Activated naive CD4-positive, alpha-beta T cell treated with anti-CD3 and anti-CD28 coated beads for 36 hours (primary cell): Measurements from ENCODE around the gene TUBGCP2. TPM values are rescaled to one million over a fixed set of nuclear protein-coding genes. Genes with fewer than 3 reads are reported as not detected.

Experiments
- CTCF ChIA-PET: fragments of 350-600 bp; sonication (Branson Sonifier 250); formaldehyde crosslinking; loops from one replicate; lab custom pipeline; 2021; ENCODE audit warnings: antibody characterized with exemption; lab: Charles Lee
- DNase-seq: peaks from one replicate; pipeline ENCODE4 v3.0.0-alpha.2; 2020
- H3K27ac Mint-ChIP-seq: one replicate; pipeline ENCODE4 v1.8.0; 2021; ENCODE audit warnings: mild to moderate bottlenecking, mixed read lengths
- H3K27me3 Mint-ChIP-seq: one replicate; pipeline ENCODE4 v1.8.0; 2021; ENCODE audit warnings: low read depth, mixed read lengths
- H3K36me3 Mint-ChIP-seq: one replicate; pipeline ENCODE4 v1.8.0; 2021; ENCODE audit warnings: low read depth, mixed read lengths
- H3K4me1 Mint-ChIP-seq: one replicate; pipeline ENCODE4 v1.8.0; 2021; ENCODE audit warnings: low read depth, mixed read lengths
- H3K4me3 Mint-ChIP-seq: one replicate; pipeline ENCODE4 v1.8.0; 2021; ENCODE audit warnings: mild to moderate bottlenecking, moderate library complexity, mixed read lengths
- H3K9me3 Mint-ChIP-seq: one replicate; pipeline ENCODE4 v1.8.0; 2021; ENCODE audit warnings: mixed read lengths
- intact Hi-C: fragments of 100-400 bp; cut with micrococcal nuclease; formaldehyde crosslinking; loops from one replicate; pipeline ENCODE4 v1.15.1; 2023
- total RNA-seq, 2 experiments: library from RNA; stranded (reverse); gene quantifications; one replicate each; pipeline ENCODE4 v1.2.3, GENCODE V29; 2021

TUBGCP2 gene
- total RNA-seq, 2 experiments from 2014 or later, result 47.9 to 56.1 TPM

DNA sequence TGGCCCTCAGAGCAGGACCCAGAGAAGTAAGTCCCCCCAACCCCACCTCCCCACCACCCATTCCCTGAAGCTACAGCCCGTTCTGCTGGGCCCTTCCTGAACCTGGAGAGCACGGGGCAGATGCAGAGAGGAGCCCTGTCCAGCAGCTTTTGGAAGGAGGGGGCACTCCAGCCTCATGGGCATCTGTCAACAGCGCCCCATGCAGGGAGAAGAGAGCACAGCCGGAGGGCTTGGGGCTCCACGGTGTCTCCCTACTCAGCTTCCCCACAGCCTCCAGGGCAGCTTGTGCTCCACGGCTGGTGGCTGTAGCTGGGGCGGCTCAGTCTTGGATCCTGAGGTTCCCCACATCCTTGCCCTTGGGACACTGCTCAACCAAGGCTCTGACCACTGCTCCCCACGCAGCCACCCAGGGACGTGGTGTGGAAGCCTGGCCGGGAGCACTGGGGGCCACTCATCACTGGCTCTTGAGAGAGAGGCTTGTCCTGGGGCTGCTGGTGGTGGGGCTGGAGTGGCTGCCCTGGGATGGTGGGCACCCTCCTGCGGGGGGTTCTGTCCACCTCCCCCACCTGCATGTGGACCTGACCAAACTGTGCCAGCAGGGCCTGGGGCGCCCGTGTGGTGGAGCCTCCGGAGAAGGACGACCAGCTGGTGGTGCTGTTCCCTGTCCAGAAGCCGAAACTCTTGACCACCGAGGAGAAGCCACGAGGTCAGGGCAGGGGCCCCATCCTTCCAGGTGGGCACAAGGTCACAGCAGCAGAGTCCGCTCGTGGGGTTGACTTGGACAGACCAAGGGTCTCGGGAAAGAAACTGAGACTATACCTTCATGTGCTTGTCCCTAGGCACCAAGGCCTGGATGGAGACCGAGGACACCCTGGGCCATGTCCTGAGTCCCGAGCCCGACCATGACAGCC lies 43.0 kb upstream of the TUBGCP2 start:
- Mint-ChIP-seq H3K27me3 (peaks cover 4% of the 10 kb centered on the region), H3K36me3 (peaks cover 4% of the 10 kb centered on the region), H3K4me1 (peaks cover 5% of the 10 kb centered on the region), H3K27ac (no peak overlapping the region), H3K9me3 (no peaks in the 10 kb centered on the region), H3K4me3 (no peak overlapping the region)
- CTCF ChIA-PET, result no interaction called here
- no peak for DNase-seq
- intact Hi-C loops, result no loop called here

DNA sequence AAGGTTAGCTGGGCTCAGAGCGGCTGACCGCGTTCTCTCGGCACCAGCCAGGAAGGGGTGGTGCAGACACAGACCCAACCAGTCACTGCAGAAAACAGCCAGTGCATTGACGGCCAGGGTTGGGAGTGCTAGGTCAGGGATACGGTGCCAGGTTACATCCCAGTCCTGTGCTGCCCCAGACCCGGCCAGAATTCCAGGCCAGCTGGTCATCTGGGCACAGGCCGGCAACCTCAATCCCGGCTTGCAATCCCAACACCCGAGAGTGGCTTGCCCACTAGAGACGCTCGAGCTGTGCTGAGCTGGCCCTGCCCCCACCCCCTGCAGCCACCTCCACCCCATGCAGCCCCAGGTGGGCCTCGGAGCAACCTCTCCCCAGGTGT lies 42.3 kb upstream of the TUBGCP2 start:
- H3K4me3 Mint-ChIP-seq, result no peak overlapping the region
- CTCF ChIA-PET, result no interaction called here
- H3K27ac Mint-ChIP-seq, result no peak overlapping the region
- no peaks in the 10 kb centered on the region for H3K9me3 Mint-ChIP-seq
- H3K4me1 Mint-ChIP-seq, result peaks cover 2% of the 10 kb centered on the region
- H3K36me3 Mint-ChIP-seq, result no peaks in the 10 kb centered on the region
- intact Hi-C loops, result no loop called here
- H3K27me3 Mint-ChIP-seq, result peaks cover 4% of the 10 kb centered on the region
- no peak for DNase-seq

DNA sequence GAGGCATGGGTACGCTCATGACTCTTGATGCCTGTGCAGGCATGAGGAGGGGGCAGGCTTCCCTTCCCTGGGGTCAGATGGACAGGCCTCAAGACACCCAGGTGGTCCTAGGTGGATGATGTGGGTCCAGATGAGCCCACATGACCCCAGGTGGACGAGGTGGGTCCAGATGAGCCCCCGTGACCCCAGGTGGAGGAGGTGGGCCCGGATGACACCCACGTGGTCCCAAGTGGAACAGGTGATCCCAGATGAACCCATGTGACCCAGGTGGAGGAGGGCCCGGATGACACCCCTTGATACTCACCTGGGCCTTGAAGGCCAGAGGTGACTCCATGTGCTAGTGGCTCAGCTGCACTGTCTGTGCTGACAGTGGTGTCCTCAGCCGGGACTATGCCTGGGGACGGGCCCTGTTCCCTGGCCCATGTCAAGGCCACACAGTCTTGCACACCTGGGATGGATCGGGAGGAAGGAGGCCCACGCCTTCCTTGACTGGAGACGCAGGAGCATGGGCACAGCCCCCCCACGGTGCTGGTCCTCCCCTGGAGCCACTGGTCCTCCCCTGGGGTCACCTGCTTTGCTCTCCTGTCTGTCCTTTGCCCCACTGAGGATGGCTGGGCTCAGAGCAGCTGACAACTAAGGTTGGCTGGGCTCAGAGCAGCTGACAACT lies 41.7 kb upstream of the TUBGCP2 start:
- Mint-ChIP-seq H3K9me3 (no peaks in the 10 kb centered on the region), H3K27ac (no peak overlapping the region)
- CTCF ChIA-PET, result no interaction called here

DNA sequence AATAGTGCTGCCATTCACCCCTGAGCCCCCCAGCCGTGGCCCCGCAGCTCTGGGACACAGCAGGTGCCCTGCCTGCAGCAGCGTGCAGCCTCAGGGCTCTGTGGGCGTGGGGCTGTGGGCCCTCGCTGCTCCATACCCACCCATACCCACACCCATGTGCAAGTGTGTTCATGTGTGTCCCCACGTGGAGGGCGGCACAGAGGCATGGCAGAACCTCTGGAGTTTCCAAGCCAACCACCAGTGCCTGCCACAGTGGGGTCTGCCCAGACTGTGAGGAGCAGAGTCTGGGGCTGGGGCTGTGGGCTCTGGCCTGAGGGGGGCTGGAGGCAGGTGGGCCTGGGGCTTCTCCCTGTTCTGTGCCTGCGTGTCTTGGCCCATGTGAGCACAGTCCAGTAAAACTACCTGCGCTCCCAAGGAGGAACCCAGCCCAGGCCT lies 40.9 kb upstream of the TUBGCP2 start:
- DNase-seq, result no peak
- intact Hi-C loops, result no loop called here
- Mint-ChIP-seq H3K27me3 (peaks cover 10% of the 10 kb centered on the region), H3K4me3 (no peak overlapping the region), H3K4me1 (peaks cover 2% of the 10 kb centered on the region), H3K27ac (no peak overlapping the region), H3K36me3 (no peaks in the 10 kb centered on the region), H3K9me3 (no peaks in the 10 kb centered on the region)
- CTCF ChIA-PET, result no interaction called here

More for the DNA sequence above, 41.7 kb upstream of the TUBGCP2 start:
- Mint-ChIP-seq H3K36me3 (no peaks in the 10 kb centered on the region), H3K4me3 (no peak overlapping the region), H3K4me1 (peaks cover 2% of the 10 kb centered on the region), H3K27me3 (peaks cover 9% of the 10 kb centered on the region)
- intact Hi-C loops, result no loop called here
- DNase-seq, result no peak

DNA sequence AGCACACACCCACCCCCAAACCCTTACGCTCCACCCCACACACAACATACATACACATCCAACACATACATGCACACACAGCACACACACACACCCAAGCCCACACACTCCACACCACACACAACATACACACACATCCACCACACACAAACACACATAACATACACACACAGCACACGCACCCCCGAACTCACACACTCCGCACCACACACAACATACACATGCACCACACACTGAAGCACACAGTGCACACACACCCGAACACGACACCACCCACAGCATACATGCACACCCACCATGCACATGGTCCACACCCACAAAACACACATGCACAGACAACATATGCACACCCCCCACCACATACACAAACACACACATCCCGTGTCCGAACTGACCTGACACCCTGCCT lies 40.5 kb upstream of the TUBGCP2 start:
- no peak overlapping the region for H3K4me3 Mint-ChIP-seq
- H3K36me3 Mint-ChIP-seq, result no peaks in the 10 kb centered on the region
- CTCF ChIA-PET, result no interaction called here

GRCh38 chr10:133347710-133348517 lies 39.2 kb upstream of the TUBGCP2 start:
- DNase-seq, result no peak
- Mint-ChIP-seq H3K4me3 (no peak overlapping the region), H3K9me3 (no peaks in the 10 kb centered on the region), H3K36me3 (no peaks in the 10 kb centered on the region), H3K27me3 (peaks cover 19% of the 10 kb centered on the region), H3K27ac (no peak overlapping the region), H3K4me1 (peaks cover 2% of the 10 kb centered on the region)
- intact Hi-C loops, result no loop called here
- CTCF ChIA-PET, result no interaction called here

More for the DNA sequence above, 40.5 kb upstream of the TUBGCP2 start:
- intact Hi-C loops, result no loop called here
- no peak for DNase-seq
- H3K27me3 Mint-ChIP-seq, result peaks cover 13% of the 10 kb centered on the region
- no peaks in the 10 kb centered on the region for H3K9me3 Mint-ChIP-seq
- H3K4me1 Mint-ChIP-seq, result peaks cover 2% of the 10 kb centered on the region
- H3K27ac Mint-ChIP-seq, result no peak overlapping the region

DNA sequence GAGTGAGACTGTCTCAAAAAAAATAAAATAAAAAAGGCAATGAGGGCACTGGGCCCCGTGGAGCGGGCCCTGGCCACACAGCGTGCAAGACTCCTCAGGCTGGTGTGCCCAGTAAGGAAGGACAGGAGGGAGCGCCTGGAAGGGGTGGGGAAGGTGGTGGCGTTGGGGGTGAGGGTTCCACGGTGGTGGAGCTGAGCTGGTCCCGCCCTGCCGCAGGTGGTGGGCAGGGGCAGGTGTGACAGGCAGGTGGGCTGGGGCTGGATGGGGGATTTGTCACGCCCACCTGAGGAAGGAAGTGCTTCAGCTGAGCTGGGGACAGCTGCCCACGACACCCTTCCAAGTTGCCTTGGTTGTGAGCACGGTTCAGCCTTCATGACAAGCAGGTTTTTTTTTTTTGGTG lies 37.7 kb upstream of the TUBGCP2 start:
- intact Hi-C loops, result no loop called here
- DNase-seq, result no peak
- CTCF ChIA-PET, result interaction anchor here (1.0 kb wide), 1 partner anchor 39 kb away, joined by 3 read pairs; no protein-coding TSS in a partner anchor
- no peaks in the 10 kb centered on the region for H3K9me3 Mint-ChIP-seq
- no peak overlapping the region for H3K4me3 Mint-ChIP-seq
- peaks cover 23% of the 10 kb centered on the region for H3K27me3 Mint-ChIP-seq
- no peak overlapping the region for H3K27ac Mint-ChIP-seq
- H3K4me1 Mint-ChIP-seq, result peaks cover 2% of the 10 kb centered on the region
- H3K36me3 Mint-ChIP-seq, result no peaks in the 10 kb centered on the region

DNA sequence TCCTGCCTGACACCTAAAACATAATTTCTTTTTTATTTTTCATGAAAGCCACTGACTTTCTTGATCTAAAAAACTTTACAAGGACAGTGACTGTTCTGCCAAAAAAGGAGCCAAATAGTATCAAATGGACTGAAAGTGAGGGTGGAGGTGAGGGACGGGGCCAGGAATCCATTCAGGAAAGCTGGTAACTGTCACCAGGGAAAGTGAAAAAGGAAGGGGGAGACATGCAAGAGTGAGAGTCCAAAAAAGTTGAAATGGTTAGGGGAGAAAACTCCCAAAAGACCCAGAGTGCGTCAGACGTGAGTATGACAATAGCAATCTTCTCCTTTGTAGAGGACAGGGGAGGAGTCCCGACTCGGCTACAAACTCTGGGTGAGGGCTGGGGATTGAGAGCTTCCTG lies 35.6 kb upstream of the TUBGCP2 start:
- H3K9me3 Mint-ChIP-seq, result no peaks in the 10 kb centered on the region
- H3K4me3 Mint-ChIP-seq, result no peak overlapping the region
- H3K27me3 Mint-ChIP-seq, result peaks cover 21% of the 10 kb centered on the region
- CTCF ChIA-PET, result interaction anchor here (1.5 to 1.8 kb wide), 2 partner anchors 9 to 15 kb away, joined by 4 to 5 read pairs; no protein-coding TSS in a partner anchor
- intact Hi-C loops, result no loop called here
- H3K27ac Mint-ChIP-seq, result no peak overlapping the region
- peaks cover 1% of the 10 kb centered on the region for H3K4me1 Mint-ChIP-seq
- H3K36me3 Mint-ChIP-seq, result no peaks in the 10 kb centered on the region
- DNase-seq, result no peak

DNA sequence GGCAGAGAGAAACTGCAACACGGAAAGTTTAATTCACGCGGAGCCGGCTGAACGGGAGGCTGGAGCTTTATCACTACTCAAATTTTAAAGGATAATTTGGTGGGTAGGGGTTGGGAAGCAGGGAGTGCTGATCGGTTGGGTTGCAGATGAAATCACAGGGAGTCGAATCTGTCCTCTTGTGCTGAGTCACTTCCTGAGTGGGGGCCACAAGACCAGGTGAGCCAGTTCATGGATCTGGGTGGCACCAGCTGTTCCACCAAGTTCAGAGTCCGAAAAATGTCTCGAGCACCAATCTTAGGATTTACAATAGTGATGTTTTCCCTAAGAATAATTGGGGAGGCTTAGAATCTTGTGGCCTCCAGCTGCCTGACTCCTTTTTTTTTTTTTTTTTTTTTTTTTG lies 34.9 kb upstream of the TUBGCP2 start:
- H3K4me1 Mint-ChIP-seq, result no peaks in the 10 kb centered on the region
- no peak for DNase-seq
- no peak overlapping the region for H3K4me3 Mint-ChIP-seq
- H3K9me3 Mint-ChIP-seq, result no peaks in the 10 kb centered on the region
- H3K27ac Mint-ChIP-seq, result no peak overlapping the region
- intact Hi-C loops, result no loop called here
- CTCF ChIA-PET, result interaction anchor here (1.5 to 1.8 kb wide), 2 partner anchors 10 to 14 kb away, joined by 4 to 5 read pairs; no protein-coding TSS in a partner anchor
- H3K27me3 Mint-ChIP-seq, result peaks cover 19% of the 10 kb centered on the region
- no peaks in the 10 kb centered on the region for H3K36me3 Mint-ChIP-seq

- DNase-seq, result no peak
- Mint-ChIP-seq H3K9me3 (no peaks in the 10 kb centered on the region), H3K4me3 (no peak overlapping the region), H3K27ac (no peak overlapping the region), H3K36me3 (no peaks in the 10 kb centered on the region), H3K4me1 (no peaks in the 10 kb centered on the region), H3K27me3 (peaks cover 19% of the 10 kb centered on the region)
- intact Hi-C loops, result no loop called here
- CTCF ChIA-PET, result interaction anchor here (1.2 to 1.8 kb wide), 2 partner anchors 11 to 14 kb away, joined by 3 to 5 read pairs; no protein-coding TSS in a partner anchor
Measured at GRCh38 chr10:133342942-133343341, 34.3 kb upstream of the TUBGCP2 start.

DNA sequence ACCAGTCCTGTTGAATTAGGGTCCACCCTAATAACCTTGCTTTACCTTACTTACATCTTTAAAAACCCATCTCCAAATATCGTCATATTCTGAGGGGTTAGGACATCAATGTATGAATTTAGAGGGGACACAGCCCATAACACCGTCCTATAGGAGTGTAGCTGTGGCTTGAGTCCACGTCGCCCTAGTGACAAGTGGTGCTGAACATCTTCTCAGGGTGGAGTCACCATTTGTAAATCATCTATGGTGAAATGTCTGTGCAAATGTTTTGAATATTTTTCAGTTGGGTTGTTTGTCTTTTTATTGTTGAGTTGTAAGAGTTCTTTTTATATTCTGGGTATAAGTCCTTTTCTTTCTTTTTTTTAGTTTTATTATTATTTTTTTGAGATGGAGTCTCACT lies 33.3 kb upstream of the TUBGCP2 start:
- CTCF ChIA-PET, result interaction anchor here (0.7 to 1.2 kb wide), 2 partner anchors 12 to 13 kb away, joined by 3 read pairs; no protein-coding TSS in a partner anchor
- no peaks in the 10 kb centered on the region for H3K4me1 Mint-ChIP-seq
- H3K27ac Mint-ChIP-seq, result no peak overlapping the region
- no peak for DNase-seq
- no peak overlapping the region for H3K4me3 Mint-ChIP-seq
- peaks cover 19% of the 10 kb centered on the region for H3K27me3 Mint-ChIP-seq
- no peaks in the 10 kb centered on the region for H3K9me3 Mint-ChIP-seq
- intact Hi-C loops, result no loop called here
- H3K36me3 Mint-ChIP-seq, result no peaks in the 10 kb centered on the region
